ENCODE measurements around the gene SPAG6.
A peak's percentile ranks its signal among the peaks of the same experiment; 100 is the strongest.
"Not testable (repeated sequence)": the region's sequence is repeated elsewhere in the genome, so short reads cannot be mapped to it uniquely, and the experiment has no call there.

Gene SPAG6

DNA sequence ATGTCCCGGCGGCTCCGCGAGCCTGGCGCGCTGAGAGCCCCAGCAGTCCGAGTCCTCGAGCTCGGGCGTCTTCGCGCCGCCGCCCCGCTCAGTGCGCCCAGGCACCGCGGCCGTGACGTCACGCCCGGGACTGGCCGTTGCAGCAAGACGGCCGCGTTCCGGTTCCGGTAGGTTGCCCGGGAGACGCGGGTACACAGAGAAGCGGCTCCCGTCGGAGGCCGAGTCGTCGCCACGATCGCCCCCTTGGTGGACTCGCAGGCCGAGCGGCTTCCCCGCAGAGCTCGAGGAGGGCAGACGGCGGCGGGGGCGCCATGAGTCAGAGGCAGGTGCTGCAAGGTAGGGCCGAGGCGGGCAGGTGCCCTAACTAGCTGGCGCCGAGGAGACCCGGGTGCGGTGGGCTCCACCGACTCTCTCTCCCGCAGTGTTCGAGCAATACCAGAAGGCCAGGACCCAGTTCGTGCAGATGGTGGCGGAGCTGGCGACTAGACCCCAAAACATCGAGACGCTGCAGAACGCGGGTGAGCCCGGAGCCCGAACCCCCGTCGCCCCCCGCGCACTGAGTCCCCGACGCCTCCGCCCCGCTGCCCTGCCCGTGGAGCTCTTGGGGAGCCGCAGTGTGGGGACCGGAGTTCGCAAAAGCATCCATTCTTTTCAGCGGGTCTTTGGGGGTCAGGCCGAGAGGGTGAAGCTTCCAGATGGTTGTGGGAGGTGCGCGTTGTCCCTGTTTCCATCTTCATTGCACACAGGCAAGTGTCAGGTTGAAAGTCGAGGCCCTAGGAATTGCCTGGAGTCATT, at the start of gene SPAG6:
Gene SPAG6 (plus strand): TSS at position 196 of the 795 bp plus-strand sequence. CDS start 116 bp downstream, at position 312.
- DNase-seq (ENCODE audit: low read depth): no peak

DNA sequence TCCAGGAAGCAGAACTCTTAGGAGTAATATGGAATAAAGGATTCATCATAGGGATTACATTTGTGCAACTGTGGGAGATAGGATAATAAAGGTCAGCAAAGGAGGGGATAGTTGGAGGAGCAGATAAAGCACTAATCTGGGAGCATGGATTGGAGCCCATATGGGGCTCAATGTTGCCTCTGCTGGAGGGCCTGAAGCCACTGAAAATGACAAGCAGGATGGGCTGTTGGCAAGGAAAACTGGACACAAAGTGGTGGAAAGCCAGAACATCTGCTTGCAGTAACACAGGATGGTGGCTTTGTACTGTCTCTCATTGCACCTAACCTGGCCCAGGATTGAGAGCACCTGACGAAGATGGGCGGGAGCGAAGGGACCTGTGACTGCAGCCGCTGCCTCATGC, 44.1 kb upstream of the SPAG6 start:
- DNase-seq (ENCODE audit: low read depth): no peak

DNA sequence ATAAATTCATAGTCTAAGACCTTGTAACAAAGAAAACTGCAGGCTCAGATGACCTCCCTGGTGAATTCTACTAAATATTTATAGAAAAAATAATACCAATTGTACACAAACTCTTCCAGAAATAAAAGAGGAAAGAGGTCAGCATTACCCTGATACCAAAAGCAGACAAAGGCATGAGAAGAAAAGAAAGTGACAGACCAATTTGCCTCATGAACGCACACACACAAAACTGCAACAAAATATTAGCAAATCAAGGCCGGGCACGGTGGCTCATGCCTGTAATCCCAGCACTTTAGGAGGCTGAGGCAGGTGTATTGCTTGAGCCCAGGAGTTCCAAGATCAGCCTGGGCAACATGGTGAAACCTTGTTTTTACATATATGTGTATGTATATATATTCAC, 41.8 kb upstream of the SPAG6 start:
- no peak for DNase-seq (ENCODE audit: low read depth)

DNA sequence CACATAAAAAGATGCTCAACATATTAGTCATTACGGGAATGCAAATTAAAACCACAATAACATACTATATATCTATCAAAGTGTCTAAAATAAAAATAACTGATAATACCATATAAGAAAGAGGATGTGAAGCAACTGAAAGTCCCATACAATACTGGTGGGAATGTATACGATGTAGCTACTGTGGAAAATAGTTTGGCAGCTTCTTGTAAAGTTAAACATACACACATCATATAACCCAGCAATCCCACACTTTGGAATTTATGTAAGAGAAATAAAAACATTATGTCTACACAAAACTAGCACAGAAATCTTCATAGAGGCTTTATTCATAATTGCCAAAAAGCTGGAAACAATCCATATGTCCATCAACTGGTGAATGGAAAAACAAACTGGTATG, 39.6 kb upstream of the SPAG6 start:
- DNase-seq (ENCODE audit: low read depth): no peak

DNA sequence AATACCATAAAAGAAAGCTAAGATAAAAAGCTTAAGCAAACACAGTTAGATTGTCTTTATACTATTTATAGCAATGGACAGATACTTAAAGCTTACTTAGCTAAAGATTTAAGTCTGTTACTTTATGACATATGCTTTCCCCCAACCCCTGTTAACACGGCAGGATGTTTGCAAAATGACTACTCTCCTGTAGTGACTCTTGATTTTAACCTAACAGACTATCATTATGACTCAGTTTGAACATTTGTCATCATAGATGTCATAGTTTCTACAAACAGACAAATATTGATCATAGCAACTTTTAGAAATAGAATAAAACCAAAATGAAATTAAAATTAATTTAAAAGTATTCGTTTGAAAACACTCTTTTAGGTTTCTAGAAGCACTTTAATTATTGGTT, 36.9 kb upstream of the SPAG6 start:
- DNase-seq (ENCODE audit: low read depth): no peak

DNA sequence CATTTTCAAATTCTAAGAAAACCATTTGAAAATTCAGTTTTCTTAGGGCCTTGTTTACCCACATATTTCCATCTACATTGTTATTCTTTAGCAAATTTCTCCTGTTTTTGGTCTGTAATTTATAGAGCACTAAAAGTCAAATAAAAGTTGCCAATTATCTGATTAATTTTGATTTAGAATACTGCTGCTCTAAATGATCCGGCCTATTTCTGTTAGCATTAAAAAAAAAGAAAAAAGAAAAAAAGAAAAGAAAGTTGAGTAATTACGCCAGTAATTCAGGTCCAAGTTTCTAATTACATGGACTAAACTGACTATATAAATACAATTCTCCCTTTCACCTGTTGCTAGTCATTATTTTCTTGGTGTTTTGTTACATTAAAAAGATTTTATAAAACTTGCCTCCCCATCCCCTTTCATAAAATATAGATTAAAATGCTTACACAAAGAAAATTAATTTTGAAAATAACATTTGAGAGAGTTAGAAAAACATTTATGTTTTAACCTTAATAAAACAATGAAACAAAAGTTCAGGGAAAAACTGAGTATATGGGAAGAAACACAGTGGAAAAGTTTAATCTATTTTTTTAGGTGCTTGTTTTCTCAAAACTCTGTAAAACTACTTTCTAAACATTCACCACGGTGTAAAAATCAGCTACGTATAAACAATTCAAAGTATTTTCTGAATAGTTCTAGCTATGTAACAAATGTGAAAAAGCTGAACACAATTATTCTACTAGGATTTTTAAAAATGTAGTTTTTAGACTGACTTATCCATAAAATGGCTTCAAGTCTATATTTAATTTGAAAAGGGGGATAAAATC, 35.9 kb upstream of the SPAG6 start:
- no peak for DNase-seq (ENCODE audit: low read depth)

DNA sequence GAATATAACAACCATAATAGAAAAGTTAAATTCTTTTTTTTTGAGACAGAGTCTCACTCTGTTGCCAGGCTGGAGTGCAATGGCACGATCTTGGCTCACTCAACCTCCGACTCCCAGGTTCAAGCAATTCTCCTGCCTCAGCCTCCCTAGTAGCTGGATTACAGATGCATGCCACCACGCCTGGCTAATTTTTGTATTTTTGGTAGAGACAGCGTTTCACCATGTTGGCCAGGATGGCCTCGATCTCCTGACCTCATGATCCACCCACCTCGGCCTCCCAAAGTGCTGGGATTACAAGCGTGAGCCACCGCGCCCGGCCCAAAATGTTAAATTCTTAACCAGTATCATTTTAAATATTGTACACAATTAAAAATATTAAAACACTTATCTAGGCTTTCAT, 35.3 kb upstream of the SPAG6 start:
- not testable (repeated sequence) for DNase-seq (ENCODE audit: low read depth)

DNA sequence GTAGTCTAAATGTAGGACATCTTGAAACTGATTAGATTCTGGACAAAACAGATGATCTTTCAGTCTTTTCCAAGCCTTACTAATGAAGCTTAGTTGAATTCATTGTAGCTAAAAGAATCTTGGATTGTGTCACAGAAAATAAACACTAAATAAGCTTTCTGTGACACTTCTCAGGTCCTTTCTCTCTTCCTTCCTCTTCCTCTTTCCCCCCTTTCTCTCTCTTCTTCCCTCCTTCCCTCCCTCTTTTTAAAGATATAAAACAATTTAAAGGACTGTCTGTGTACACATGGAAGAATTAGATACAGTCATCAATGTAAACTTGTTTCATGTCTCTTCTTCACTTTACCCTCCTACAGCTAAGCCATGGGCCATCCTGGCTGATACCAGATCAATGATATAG, 34.4 kb upstream of the SPAG6 start:
- DNase-seq (ENCODE audit: low read depth): no peak

DNA sequence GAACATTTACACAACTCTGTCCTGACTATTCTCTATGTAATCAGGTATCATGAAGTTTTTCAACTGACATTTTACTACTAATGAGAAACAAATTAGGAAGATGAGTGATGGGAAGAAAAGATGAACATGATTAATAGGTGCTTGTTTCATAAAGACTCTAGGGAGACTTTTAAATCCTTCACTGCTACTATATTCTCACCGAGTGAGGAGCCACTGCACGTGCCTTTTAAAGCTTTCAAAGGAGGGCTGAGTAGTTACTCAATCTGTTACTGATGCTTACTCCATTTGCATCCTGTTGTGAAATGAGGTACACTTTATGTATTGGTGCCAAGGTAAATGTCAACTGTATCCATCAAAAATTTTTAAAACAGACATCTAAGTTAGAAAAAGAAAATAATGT, 30.4 kb upstream of the SPAG6 start:
- DNase-seq (ENCODE audit: low read depth): no peak

DNA sequence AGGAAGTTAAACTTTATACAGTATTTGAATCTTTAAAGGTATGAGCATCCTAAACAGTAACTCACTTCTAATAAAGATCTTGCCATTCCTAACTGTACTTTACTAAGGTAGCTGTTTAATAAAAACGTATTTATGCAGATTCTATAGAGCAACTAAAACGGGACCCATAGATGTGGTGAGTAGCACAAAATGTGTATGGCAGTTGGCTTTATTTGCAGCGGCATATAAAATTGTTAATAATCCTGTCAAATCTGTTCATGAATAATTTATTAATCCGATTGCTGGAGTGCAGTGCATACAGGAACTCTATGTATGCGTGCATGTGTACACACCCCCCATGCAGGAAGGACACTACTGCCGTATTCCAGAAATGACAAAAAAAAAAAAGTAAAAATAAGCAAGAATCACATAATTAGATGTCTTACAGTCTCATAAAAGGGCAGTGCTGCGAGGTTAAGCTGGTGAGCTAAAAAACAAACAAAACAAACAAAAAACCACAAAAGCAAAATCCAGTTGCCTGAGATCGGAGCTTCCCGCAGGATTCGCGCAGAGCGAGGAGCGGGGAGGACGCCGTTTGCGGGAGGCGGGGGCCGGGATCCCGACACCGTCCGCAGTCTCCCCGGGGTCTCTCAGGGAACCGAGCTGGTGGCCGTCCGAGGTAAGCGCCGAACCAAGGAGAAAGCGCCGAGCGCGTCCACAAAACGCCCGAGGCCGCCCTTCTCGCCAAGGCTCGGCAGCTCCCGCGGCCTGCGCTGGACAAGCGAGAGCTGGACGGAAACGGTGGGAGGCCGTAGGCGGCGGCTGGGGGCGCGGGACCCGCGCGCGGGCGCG, 29.6 kb upstream of the SPAG6 start:
- DNase-seq (ENCODE audit: low read depth): no peak

DNA sequence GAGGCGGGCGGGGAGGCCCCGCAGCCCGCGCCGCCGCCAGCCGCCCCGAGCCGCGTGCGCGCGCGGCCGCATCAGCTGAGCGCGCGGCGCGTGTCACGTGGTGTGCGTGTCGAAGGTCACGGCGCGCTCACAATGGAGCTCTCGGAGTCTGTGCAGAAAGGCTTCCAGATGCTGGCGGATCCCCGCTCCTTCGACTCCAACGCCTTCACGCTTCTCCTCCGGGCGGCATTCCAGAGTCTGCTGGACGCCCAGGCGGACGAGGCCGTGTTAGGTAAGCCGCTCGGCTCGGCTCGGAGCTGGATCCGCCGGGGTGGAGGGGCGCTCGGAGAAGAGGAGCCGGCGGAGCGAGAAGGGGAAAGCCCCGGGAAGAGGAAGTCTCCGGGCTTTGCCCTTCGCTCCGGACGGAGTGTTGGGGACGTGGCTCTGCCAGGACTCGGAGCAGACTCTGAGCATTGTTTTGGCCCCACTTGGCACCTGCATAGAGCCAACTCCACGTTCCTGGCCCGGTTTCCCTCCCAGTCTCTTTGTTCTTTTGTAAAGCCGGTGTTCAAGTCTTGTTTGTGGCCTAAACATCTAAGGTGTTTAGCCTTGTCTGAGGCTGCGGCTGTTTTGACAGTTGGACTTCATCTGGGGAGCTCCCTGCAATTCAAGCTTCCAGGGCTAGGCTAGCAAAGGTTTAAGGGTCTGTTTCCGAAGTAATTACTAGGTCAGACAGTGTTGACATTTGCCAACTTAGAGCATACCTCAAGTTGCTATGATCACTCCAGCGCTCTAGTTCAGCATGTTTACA, 28.8 kb upstream of the SPAG6 start, which contains the start of gene COMMD3:
Gene COMMD3 (plus strand): TSS at position 103 of the 790 bp plus-strand sequence. CDS start 30 bp downstream, at position 133.
- peak; percentile 62 for DNase-seq (ENCODE audit: low read depth)

DNA sequence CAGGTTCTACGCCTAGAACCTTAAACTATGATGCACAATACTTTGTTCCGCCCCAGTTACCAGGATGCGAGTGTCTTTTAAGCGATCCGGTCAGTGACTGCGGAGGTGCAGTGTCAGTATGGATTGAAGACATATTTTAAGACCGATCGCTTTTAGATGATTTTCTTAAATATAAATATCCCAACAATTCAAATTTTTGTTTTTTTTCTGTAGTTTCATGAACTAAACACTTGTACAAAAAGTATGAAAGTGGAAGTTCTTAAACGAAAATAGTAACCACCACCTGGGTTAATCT, 28.3 kb upstream of the SPAG6 start:
- DNase-seq (ENCODE audit: low read depth): no peak

DNA sequence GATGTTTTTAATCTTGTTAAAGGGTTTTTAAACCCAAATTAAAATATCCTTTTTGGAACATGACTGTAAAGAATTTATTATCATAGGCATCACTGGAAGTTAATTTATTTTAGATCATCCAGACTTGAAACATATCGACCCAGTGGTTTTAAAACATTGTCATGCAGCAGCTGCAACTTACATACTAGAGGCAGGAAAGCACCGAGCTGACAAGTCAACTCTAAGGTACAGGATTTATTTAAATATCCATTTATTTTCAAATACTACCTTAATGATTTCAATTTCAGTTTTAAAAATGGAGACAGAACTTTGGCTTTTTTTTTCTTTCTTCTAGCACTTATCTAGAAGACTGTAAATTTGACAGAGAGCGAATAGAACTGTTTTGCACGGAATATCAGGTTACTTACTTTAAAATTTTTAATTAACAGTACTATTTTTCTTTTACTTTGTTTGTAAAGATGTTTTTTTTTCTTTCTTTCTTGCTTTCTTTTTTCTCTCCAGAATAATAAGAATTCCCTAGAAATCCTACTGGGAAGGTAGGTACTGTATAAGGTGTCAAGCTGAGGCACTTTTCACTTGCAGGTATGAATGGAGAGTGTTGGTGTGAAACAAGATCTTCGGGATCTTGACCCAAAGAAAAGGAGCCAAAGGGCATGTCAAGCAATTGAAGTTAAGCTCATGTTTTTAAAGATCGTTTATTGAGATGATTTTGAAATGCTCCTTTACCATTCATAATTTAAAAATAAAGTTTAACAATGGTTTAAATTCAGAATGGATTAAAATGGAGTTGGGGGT, 27.3 kb upstream of the SPAG6 start:
- DNase-seq (ENCODE audit: low read depth): no peak

DNA sequence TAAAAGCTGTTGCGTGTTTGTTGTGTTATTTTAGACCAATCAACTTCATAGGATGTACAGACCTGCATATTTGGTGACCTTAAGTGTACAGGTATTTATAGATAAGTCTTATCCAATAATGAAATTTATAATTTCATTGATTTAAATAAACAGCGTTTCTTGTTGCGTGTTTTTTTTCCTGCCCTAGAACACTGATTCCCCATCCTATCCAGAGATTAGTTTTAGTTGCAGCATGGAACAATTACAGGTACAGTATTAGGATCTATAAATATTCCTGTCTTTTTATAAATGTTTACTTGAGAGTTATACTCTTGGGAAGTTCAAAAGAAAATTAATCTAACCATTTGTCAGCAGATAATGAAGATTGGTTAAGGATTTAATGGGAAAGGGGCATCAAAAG, 26.5 kb upstream of the SPAG6 start:
- no peak for DNase-seq (ENCODE audit: low read depth)

DNA sequence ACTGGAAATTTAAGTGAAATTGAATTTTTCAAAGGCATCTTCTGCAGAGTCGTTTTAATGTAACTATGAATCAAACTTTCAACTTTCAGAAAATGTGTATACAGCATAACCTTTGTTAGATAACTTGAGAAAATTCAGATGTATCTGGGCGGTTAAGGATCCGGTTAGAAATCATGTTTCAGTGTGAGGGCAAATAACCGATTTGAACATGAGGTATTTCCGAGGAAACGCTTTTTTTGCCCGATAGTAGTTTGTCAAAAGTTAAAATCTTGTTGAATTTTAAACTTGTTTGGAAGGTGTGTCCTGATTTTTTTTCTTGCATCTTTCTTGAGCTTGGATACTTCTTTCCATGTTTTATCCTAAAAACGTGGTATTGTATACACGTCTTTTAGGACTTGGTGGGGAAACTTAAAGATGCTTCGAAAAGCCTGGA, 25.7 kb upstream of the SPAG6 start:
- no peak for DNase-seq (ENCODE audit: low read depth)

DNA sequence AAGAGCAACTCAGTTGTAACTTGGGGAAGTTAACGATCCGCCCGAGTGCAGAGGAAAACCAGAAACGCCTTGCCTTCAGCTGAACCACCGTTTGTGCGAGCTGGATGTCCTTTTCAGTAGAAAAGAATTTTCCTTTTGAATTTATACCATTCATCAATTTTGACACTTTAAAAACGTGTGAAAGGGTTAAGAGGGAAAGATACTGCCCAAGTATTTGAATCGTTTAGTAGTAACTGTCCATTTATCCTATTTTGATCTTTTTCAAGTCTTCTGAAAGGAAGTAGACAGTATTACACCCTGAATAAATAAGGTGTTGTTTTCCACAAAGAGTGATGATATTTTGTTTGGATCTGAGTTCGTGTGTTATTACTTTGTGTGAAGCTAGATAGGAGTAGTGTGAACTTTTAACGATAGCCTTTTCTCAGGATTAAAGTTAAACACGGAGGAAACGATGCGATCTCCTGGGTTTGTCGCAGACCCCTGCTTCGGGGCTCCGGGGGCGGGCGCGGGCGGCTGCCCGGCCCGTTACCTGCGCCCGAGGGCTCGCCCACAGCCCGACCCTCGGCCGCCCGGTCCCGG, 25.2 kb upstream of the SPAG6 start:
- DNase-seq (ENCODE audit: low read depth): no peak

DNA sequence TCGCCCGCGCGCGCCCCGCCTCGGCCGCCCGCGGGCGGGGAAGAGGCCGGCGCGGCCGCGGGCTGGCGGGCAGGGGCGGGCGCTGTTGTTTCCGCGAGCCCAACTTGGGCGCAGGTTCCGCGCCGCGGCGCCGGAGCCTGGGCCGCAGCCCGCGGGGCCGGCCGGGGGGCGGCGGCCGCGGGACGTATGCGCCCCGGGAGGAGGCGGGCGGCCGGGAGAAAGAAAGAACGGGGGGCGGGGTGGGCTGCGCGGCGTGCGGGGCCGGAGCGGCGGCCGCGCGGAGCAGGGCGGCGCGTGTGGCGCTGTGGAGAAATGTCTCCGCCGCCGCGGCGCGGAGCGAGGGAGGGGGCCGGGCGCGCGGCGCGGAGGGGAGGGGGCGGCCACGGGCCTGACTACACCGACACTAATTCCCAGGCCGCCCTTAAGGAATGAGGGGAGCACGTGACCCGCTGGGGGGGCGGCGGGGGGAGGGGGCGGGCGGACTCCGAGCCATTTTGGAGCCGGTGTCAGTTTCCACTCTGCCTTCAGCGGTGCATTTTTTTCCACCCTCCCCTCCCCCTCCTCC, 24.6 kb upstream of the SPAG6 start, which contains the start of gene BMI1:
Gene BMI1 (plus strand): TSS at position 509 of the 565 bp plus-strand sequence. CDS start 5,351 bp downstream, outside the sequence.
- no peak for DNase-seq (ENCODE audit: low read depth)

DNA sequence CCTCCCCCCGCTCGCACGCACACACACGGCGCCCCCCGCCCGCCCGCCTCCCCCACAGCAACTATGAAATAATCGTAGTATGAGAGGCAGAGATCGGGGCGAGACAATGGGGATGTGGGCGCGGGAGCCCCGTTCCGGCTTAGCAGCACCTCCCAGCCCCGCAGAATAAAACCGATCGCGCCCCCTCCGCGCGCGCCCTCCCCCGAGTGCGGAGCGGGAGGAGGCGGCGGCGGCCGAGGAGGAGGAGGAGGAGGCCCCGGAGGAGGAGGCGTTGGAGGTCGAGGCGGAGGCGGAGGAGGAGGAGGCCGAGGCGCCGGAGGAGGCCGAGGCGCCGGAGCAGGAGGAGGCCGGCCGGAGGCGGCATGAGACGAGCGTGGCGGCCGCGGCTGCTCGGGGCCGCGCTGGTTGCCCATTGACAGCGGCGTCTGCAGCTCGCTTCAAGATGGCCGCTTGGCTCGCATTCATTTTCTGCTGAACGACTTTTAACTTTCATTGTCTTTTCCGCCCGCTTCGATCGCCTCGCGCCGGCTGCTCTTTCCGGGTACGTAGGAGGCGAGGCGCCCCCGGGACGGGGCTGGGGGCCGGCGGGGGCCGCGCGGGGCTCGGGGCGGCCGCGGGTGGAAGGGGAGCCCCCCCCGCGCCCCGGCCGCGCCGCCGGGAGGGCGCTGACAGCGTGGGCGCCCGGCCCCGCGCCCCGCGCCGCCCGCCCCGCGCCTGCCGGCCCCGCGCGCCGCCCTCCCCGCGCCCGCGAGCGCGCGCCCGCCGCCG, 24.0 kb upstream of the SPAG6 start:
- no peak for DNase-seq (ENCODE audit: low read depth)
